PFSK-1 (cell line): Measurements from ENCODE around the gene PHKA2.

Experiments used
- POLR2AphosphoS5 ChIP-seq: IDR thresholded peaks from 2 replicates; pipeline ENCODE4 v1.6.1; 2012; ENCODE audit warnings: low read depth, mild to moderate bottlenecking, control low read depth, low read length, moderate library complexity
- SIN3A ChIP-seq: IDR thresholded peaks from 2 replicates; pipeline ENCODE4 v1.6.1; 2012; ENCODE audit warnings: mild to moderate bottlenecking, low read length, moderate library complexity, borderline replicate concordance; ENCODE audit not compliant: insufficient read depth
- TAF1 ChIP-seq: IDR thresholded peaks from 2 replicates; pipeline ENCODE4 v1.6.1; 2012; ENCODE audit warnings: low read length, control low read depth, borderline replicate concordance; ENCODE audit not compliant: insufficient read depth
- TF ChIP-seq, protein P1 (sequence below), 2 experiments: IDR thresholded peaks; 2 replicates each; pipeline versions ENCODE4 v1.6.1 to v1.8.0; 2011 to 2012; ENCODE audit warnings: low read depth in 2 of 2, low read length in 2 of 2, control low read depth in 1 of 2, inconsistent platforms in 1 of 2, mild to moderate bottlenecking in 1 of 2, moderate library complexity in 1 of 2; ENCODE audit not compliant: insufficient read depth in 1 of 2

DNA sequence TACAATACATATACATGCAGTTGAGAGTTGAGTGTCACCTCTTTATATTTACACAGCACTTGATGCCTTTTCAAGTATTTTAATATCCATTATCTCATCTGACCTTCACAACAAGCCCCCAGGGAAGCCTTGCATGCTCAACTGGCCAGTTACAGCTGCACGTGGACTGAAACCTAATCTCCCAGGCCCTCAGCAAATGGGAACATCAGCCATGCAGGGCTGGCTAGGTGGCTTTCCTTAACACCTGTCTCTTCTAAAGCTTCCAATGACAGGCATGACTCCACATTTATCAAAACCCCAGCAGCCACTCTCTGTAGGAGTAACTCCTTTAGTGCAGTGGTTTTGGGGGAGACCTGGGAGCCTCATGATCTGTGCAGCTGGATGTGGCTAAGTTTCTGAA, 56.4 kb downstream of the PHKA2 start:
- TF ChIP-seq POLR2AphosphoS5, result no peak
- no peak for TF ChIP-seq TAF1
- TF ChIP-seq, protein P1, sequence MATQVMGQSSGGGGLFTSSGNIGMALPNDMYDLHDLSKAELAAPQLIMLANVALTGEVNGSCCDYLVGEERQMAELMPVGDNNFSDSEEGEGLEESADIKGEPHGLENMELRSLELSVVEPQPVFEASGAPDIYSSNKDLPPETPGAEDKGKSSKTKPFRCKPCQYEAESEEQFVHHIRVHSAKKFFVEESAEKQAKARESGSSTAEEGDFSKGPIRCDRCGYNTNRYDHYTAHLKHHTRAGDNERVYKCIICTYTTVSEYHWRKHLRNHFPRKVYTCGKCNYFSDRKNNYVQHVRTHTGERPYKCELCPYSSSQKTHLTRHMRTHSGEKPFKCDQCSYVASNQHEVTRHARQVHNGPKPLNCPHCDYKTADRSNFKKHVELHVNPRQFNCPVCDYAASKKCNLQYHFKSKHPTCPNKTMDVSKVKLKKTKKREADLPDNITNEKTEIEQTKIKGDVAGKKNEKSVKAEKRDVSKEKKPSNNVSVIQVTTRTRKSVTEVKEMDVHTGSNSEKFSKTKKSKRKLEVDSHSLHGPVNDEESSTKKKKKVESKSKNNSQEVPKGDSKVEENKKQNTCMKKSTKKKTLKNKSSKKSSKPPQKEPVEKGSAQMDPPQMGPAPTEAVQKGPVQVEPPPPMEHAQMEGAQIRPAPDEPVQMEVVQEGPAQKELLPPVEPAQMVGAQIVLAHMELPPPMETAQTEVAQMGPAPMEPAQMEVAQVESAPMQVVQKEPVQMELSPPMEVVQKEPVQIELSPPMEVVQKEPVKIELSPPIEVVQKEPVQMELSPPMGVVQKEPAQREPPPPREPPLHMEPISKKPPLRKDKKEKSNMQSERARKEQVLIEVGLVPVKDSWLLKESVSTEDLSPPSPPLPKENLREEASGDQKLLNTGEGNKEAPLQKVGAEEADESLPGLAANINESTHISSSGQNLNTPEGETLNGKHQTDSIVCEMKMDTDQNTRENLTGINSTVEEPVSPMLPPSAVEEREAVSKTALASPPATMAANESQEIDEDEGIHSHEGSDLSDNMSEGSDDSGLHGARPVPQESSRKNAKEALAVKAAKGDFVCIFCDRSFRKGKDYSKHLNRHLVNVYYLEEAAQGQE (IDR thresholded peaks at IDR 0.05; ENCODE audit: insufficient read depth in 1 of 2, low read depth in 2 of 2, low read length in 2 of 2), result no peak
- TF ChIP-seq SIN3A, result no peak
